ENCODE measurements around the gene PCP4. TPM values are rescaled to one million over a fixed set of nuclear protein-coding genes. Genes with fewer than 3 reads are reported as not detected.

The PCP4 gene
- total RNA-seq, 1 donor from 2014 or later: 1.0 TPM

- Histone ChIP-seq H3K4me1 (no peaks in the 10 kb centered on the region), H3K4me3 (no peak overlapping the region), H3K36me3 (no peaks in the 10 kb centered on the region), H3K27ac (no peak overlapping the region), H3K27me3 (no peaks in the 10 kb centered on the region), H3K9me3 (no peaks in the 10 kb centered on the region)
- intact Hi-C loops (cut with DNase I): no loop called here
- DNase-seq (no peak), ATAC-seq (no peak)
- no peak for TF ChIP-seq CTCF (IDR thresholded peaks at IDR 0.05)
These were observed 56.2 kb downstream of the PCP4 start for GRCh38 chr21:39923476-39923875.

DNA sequence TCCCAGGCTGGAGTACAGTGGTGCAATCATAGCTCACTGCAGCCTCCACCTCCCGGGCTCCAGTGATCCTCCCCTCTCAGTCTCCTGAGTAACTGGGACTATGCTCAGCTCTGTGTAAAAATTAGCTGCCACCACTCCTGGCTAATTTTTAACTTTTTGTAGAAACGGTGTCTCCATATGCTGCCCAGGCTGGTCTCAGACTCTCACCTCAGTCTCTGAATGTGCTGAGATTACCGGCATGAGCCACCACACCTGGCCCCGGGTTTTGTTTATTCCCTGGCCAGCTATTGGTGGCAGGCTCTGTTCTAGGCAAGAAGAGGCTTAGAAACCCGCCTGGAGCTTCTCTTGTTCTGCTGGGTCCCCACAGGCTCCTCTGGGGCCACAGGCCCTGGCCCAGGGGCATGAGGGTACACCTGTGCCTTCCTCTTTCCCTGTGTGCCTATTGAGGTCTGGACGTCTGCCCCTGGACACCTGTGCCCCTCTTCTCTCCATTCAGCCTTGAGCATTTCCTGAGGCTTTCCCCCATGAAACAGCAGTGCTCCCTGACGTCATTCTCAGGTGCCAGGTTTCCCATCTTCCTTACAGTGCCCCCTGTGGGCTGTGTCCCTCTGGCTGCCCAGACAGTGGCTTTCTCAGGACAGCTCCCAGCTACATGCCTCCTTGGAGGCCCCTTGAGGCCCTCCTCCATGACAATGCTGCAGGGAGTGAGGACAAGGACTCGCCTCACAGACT lies 57.5 kb downstream of the PCP4 start:
- Histone ChIP-seq H3K27me3 (no peaks in the 10 kb centered on the region), H3K4me1 (no peaks in the 10 kb centered on the region), H3K9me3 (no peaks in the 10 kb centered on the region), H3K4me3 (no peak overlapping the region), H3K36me3 (no peaks in the 10 kb centered on the region), H3K27ac (no peak overlapping the region)
- no peak for TF ChIP-seq CTCF (IDR thresholded peaks at IDR 0.05)
- ATAC-seq: no peak
- intact Hi-C loops (cut with DNase I): no loop called here
- no peak for DNase-seq

DNA sequence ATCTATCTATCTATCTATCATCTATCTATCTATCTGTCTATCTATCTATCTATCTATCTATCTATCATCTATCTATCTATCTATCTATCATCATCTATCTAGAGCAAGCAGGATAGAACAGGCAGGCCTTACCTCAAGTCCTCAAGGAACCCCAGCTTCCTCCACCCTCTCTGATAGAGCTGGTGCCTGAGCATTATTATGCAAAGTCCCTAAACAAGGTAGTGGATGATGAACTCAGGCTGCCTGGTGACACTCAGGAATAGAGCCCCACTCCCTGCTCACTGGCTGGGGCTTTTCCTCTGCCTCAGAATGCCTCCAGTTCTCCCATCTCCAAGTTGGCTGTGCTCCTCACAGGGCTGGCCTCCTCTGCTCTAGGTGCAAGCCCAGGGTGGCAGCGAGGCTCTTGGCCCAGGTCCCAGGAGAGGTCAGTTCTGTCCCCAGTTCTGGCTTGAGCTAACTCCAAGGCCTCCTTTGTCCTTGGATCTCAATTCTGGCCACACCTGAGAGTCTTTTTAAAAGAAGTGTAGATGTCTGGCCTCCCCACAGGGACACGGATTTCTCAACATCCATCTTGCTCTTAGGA lies 60.2 kb downstream of the PCP4 start:
- no peaks in the 10 kb centered on the region for H3K4me1 ChIP-seq
- no peak overlapping the region for H3K27ac ChIP-seq
- intact Hi-C loops (cut with DNase I): no loop called here
- H3K27me3 ChIP-seq: no peaks in the 10 kb centered on the region
- TF ChIP-seq CTCF (IDR thresholded peaks at IDR 0.05): no peak
- DNase-seq (no peak), ATAC-seq (no peak)
- H3K9me3 ChIP-seq: no peaks in the 10 kb centered on the region
- no peaks in the 10 kb centered on the region for H3K36me3 ChIP-seq
- H3K4me3 ChIP-seq: no peak overlapping the region

DNA sequence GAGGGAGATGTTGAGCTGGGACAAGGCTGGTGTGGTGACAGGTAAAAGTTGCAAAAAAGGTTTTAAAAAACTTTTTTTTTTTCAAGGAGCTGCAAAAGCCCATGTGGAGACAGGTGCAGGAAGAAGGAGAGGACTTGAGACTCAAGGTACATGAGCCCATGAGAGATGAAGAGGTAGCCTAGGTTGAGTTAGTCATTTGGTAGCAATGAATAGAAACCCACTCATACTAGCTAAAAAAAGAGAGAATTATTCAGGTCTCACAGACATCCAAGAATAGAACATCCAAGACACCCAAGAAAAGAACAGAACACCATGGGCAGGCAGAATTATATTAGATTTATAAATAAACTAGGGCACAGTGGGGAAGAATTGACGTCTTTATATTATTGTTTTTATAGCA lies 65.1 kb downstream of the PCP4 start:
- Histone ChIP-seq H3K9me3 (no peaks in the 10 kb centered on the region), H3K4me1 (no peaks in the 10 kb centered on the region), H3K27me3 (no peaks in the 10 kb centered on the region), H3K27ac (no peak overlapping the region), H3K4me3 (no peak overlapping the region), H3K36me3 (no peaks in the 10 kb centered on the region)
- no peak for TF ChIP-seq CTCF (IDR thresholded peaks at IDR 0.05)
- DNase-seq (no peak), ATAC-seq (no peak)
- intact Hi-C loops (cut with DNase I): no loop called here

GRCh38 chr21:39934895-39935294 lies 67.7 kb downstream of the PCP4 start:
- Histone ChIP-seq H3K36me3 (no peaks in the 10 kb centered on the region), H3K27ac (no peak overlapping the region), H3K4me1 (no peaks in the 10 kb centered on the region), H3K4me3 (no peak overlapping the region), H3K27me3 (no peaks in the 10 kb centered on the region), H3K9me3 (no peaks in the 10 kb centered on the region)
- ATAC-seq (no peak), DNase-seq (no peak)
- no peak for TF ChIP-seq CTCF (IDR thresholded peaks at IDR 0.05)
- intact Hi-C loops (cut with DNase I): no loop called here

All from upper lobe of right lung (tissue), 1 donor.